Thoracic aorta endothelial cell (primary cell): ENCODE results near the gene PRR20G. TPM values are rescaled to one million over a fixed set of nuclear protein-coding genes. Genes with fewer than 3 reads are reported as not detected.

ENCODE experiments used
- small RNA-seq: library from RNA; depleted of rRNA; stranded (forward); fragments of <200 nt; gene quantifications from one replicate; pipeline ENCODE3, GENCODE V24; 2012
- total RNA-seq: library from RNA; depleted of rRNA; stranded (reverse); fragments of >200 nt; gene quantifications from 2 replicates; pipeline ENCODE4 v1.2.3, GENCODE V29; 2012

Gene PRR20G
- not detected in 2 replicates for total RNA-seq

GRCh38 chr3:127287840-127288239 lies at the start of gene PRR20G:
Gene PRR20G, minus strand, starts transcription at chr3:127288046. Its CDS starts 681 bp downstream, at chr3:127287365.

Small RNA genes lying within 50 kb of the gene (small RNA-seq; reads per million reads assigned to genes)
- not detected for gene RNU6-1047P

Other genes starting within 250 kb of the PRR20G start
- gene PRR23E, start 94.9 kb downstream of the PRR20G start, total RNA-seq, result not detected in 2 replicates